HepG2 (cell line): ENCODE measurements around the gene MRPS34. TPM values are rescaled to one million over a fixed set of nuclear protein-coding genes. Genes with fewer than 3 reads are reported as not detected.

Experiments used
- AGO1 ChIP-seq: fragments of 200-400 bp; formaldehyde crosslinking; IDR thresholded peaks from 2 replicates; pipeline ENCODE4 v1.6.1; 2017; ENCODE audit warnings: mild to moderate bottlenecking, low read depth, low read length, moderate library complexity; ENCODE audit not compliant: poor library complexity, severe bottlenecking
- GTF2F1 ChIP-seq: fragments of 150-350 bp; IDR thresholded peaks from 2 replicates; pipeline ENCODE4 v1.6.1; 2014; ENCODE audit warnings: low read length
- POLR2G ChIP-seq: fragments of 200-400 bp; formaldehyde crosslinking; IDR thresholded peaks from 2 replicates; pipeline ENCODE4 v1.6.1; 2018; ENCODE audit warnings: mild to moderate bottlenecking, low read depth, low read length, moderate library complexity
- TAF1 ChIP-seq: sonication (generic); formaldehyde crosslinking; IDR thresholded peaks from 2 replicates; pipeline ENCODE4 v1.4.0; 2020; ENCODE audit warnings: missing genetic modification reagents
- TAF15 ChIP-seq: fragments of 200-400 bp; formaldehyde crosslinking; IDR thresholded peaks from one replicate; pipeline ENCODE4 v1.6.1; 2018; ENCODE audit warnings: mild to moderate bottlenecking, low read depth, low read length; ENCODE audit not compliant: poor library complexity, severe bottlenecking
- polyA plus RNA-seq, 8 experiments: library from polyadenylated mRNA; depleted of rRNA in 3 of 8; stranded (reverse) in 7 of 8; unstranded in 1 of 8; fragments of >200 nt; fragmentation: Illumina TruSeq in 4 of 8; extraction: Trizol in 4 of 8; gene quantifications; 2 replicates each; pipeline versions ENCODE4 v1.2.1 to v1.2.3, GENCODE V29; 2011 to 2016; ENCODE audit warnings: low read depth in 4 of 8, missing spikeins in 1 of 8, mixed read lengths in 1 of 8; ENCODE audit not compliant: insufficient read depth in 1 of 8
- total RNA-seq, 5 experiments: library from RNA; depleted of rRNA; stranded (reverse); fragments of >200 nt; fragmentation: Illumina TruSeq; extraction: Trizol; gene quantifications; 2 replicates each; pipeline ENCODE4 v1.2.3, GENCODE V29; 2016; ENCODE audit warnings: low read depth in 1 of 5
- TF ChIP-seq, protein P1 (sequence below): sonication (generic); formaldehyde crosslinking; IDR thresholded peaks from 2 replicates; pipeline ENCODE4 v1.4.0; 2020; ENCODE audit warnings: missing genetic modification reagents
- TF ChIP-seq, protein P2 (sequence below): sonication (generic); formaldehyde crosslinking; IDR thresholded peaks from 2 replicates; pipeline ENCODE4 v1.9.0; 2022; ENCODE audit warnings: missing genetic modification reagents, mild to moderate bottlenecking, borderline replicate concordance
- TF ChIP-seq, protein P3 (sequence below): sonication (generic); formaldehyde crosslinking; IDR thresholded peaks from 2 replicates; pipeline ENCODE4 v1.5.0; 2020; ENCODE audit warnings: mild to moderate bottlenecking, missing genetic modification reagents

MRPS34 gene
- total and polyA plus RNA-seq, 2 of the 13 experiments (the other 11 are each of a cell fraction or from before 2014, with no cell fraction given), result 63.5 to 131 TPM

DNA sequence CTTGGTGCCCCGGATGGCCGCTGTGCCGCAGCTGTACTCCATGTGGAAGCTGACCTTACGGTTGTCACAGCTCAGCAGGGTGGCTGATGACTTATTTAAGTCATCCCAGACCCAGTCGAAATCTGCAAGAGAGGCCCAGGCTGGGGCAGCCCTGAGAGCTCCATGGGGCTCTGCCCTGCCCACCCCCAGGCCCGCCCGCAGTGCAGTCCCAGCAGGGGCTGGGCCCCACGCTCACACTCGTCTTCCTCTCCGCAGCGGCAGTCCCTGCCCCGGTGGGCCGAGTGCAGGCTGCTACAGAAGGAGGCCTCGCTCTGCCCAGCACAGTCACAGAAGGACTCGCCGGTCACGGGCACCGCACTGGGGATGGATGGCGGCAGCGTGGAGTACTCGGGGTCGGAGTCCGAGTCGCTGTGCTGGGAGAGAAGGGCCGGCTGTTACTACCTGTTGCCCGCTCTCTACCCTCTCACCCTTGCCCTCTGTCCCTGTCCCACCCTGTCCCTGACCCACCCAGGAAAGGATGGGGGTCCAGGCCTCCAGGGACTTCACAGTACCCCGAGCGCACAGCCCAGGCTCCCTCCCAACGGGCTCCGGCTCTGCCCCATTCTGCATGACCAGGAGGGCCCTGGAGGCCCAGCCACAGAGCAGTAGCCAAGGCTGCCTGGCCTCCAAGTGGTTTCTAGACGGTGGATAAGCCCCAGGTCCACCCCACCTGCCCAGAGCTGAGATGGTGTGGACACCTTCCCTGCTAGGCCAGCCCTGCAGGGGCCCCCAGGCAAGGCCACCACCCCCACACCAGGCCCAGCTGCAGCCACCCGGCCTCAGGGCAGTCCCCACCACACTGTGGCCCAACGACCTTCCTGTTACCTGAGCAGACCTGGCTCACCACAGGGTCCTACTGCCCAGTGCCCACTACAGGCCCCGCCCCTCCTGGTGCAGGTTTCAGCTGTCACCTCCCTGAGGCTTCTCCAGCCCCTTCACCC, 5.6 kb upstream of the MRPS34 start (continued):
- TF ChIP-seq, protein P1, sequence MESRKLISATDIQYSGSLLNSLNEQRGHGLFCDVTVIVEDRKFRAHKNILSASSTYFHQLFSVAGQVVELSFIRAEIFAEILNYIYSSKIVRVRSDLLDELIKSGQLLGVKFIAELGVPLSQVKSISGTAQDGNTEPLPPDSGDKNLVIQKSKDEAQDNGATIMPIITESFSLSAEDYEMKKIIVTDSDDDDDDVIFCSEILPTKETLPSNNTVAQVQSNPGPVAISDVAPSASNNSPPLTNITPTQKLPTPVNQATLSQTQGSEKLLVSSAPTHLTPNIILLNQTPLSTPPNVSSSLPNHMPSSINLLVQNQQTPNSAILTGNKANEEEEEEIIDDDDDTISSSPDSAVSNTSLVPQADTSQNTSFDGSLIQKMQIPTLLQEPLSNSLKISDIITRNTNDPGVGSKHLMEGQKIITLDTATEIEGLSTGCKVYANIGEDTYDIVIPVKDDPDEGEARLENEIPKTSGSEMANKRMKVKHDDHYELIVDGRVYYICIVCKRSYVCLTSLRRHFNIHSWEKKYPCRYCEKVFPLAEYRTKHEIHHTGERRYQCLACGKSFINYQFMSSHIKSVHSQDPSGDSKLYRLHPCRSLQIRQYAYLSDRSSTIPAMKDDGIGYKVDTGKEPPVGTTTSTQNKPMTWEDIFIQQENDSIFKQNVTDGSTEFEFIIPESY (CRISPR knock-in tag), result peak; percentile 89
- peak; percentile 35 for TF ChIP-seq TAF15
- TF ChIP-seq, protein P2, sequence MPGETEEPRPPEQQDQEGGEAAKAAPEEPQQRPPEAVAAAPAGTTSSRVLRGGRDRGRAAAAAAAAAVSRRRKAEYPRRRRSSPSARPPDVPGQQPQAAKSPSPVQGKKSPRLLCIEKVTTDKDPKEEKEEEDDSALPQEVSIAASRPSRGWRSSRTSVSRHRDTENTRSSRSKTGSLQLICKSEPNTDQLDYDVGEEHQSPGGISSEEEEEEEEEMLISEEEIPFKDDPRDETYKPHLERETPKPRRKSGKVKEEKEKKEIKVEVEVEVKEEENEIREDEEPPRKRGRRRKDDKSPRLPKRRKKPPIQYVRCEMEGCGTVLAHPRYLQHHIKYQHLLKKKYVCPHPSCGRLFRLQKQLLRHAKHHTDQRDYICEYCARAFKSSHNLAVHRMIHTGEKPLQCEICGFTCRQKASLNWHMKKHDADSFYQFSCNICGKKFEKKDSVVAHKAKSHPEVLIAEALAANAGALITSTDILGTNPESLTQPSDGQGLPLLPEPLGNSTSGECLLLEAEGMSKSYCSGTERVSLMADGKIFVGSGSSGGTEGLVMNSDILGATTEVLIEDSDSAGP (CRISPR knock-in tag), result 0 out of 2 replicates have a peak, but pooled peaks have one; percentile 26
- TF ChIP-seq, protein P3, sequence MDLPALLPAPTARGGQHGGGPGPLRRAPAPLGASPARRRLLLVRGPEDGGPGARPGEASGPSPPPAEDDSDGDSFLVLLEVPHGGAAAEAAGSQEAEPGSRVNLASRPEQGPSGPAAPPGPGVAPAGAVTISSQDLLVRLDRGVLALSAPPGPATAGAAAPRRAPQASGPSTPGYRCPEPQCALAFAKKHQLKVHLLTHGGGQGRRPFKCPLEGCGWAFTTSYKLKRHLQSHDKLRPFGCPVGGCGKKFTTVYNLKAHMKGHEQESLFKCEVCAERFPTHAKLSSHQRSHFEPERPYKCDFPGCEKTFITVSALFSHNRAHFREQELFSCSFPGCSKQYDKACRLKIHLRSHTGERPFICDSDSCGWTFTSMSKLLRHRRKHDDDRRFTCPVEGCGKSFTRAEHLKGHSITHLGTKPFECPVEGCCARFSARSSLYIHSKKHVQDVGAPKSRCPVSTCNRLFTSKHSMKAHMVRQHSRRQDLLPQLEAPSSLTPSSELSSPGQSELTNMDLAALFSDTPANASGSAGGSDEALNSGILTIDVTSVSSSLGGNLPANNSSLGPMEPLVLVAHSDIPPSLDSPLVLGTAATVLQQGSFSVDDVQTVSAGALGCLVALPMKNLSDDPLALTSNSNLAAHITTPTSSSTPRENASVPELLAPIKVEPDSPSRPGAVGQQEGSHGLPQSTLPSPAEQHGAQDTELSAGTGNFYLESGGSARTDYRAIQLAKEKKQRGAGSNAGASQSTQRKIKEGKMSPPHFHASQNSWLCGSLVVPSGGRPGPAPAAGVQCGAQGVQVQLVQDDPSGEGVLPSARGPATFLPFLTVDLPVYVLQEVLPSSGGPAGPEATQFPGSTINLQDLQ (CRISPR knock-in tag), result no peak
- TF ChIP-seq AGO1, result peak; percentile 90
- TF ChIP-seq GTF2F1, result no peak
- TF ChIP-seq TAF1 (CRISPR knock-in tag), result no peak
- peak; percentile 64 for TF ChIP-seq POLR2G
